ENCODE results near the gene SIN3B. TPM values are rescaled to one million over a fixed set of nuclear protein-coding genes. Genes with fewer than 3 reads are reported as not detected.

The SIN3B gene
- total RNA-seq, 1 experiment from 2014 or later, result 83.8 TPM

DNA sequence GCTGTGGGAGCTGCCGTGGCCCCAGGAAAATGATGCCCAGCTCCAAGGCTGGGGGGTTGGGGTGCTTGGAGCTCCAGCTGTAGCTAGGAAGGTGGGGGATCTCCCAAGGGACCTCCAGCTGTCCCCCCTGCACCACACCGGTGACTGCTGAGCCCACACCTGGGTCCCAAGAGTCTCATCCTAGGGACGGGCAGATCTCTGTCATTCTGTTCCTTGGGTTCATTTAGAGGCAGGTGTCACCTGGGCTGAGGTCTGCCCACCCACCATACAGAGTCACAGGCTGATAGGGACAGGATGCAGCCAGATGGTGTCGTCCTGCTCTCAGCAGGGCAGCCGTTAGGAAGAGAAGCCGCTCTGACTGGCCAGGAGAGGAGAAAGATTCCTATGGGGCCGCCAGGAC, 64.9 kb downstream of the SIN3B start:
- Histone ChIP-seq H3K27ac (no peak overlapping the region), H3K9me2 (ENCODE audit: insufficient read depth) (no peaks in the 10 kb centered on the region), H3K4me2 (no peak overlapping the region), H3F3A (ENCODE audit: insufficient read depth, low read depth) (peaks cover 30% of the 10 kb centered on the region), H3K36me3 (ENCODE audit: low read depth) (no peaks in the 10 kb centered on the region), H3K27me3 (ENCODE audit: insufficient read depth, low read depth) (no peaks in the 10 kb centered on the region), H3K79me2 (ENCODE audit: low read depth) (no peaks in the 10 kb centered on the region), H3K4me1 (replicated peaks; ENCODE audit: insufficient read depth) (peaks cover 3% of the 10 kb centered on the region; the same call in 1 of the 2 replicates), H4K20me1 (ENCODE audit: insufficient read depth) (no peaks in the 10 kb centered on the region), H2AFZ (no peak overlapping the region), H3K4me3 (no peak overlapping the region), H3K9me3 (ENCODE audit: insufficient read depth, low read depth) (no peaks in the 10 kb centered on the region)
- TF ChIP-seq, protein P1, sequence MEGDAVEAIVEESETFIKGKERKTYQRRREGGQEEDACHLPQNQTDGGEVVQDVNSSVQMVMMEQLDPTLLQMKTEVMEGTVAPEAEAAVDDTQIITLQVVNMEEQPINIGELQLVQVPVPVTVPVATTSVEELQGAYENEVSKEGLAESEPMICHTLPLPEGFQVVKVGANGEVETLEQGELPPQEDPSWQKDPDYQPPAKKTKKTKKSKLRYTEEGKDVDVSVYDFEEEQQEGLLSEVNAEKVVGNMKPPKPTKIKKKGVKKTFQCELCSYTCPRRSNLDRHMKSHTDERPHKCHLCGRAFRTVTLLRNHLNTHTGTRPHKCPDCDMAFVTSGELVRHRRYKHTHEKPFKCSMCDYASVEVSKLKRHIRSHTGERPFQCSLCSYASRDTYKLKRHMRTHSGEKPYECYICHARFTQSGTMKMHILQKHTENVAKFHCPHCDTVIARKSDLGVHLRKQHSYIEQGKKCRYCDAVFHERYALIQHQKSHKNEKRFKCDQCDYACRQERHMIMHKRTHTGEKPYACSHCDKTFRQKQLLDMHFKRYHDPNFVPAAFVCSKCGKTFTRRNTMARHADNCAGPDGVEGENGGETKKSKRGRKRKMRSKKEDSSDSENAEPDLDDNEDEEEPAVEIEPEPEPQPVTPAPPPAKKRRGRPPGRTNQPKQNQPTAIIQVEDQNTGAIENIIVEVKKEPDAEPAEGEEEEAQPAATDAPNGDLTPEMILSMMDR (conservative IDR thresholded peaks at IDR 0.05), result no peak
- TF ChIP-seq EZH2 (IDR thresholded peaks at IDR 0.05; ENCODE audit: low read depth), result no peak
- DNase-seq, result no peak
- ChIA-PET POLR2A (ENCODE audit: unreplicated experiment) (no interaction called here), CTCF (no interaction called here)
- BruUV-seq (replicated peaks), result no TSS peak
- intact Hi-C loops (cut with micrococcal nuclease; ENCODE audit: unreplicated experiment), result no loop called here

DNA sequence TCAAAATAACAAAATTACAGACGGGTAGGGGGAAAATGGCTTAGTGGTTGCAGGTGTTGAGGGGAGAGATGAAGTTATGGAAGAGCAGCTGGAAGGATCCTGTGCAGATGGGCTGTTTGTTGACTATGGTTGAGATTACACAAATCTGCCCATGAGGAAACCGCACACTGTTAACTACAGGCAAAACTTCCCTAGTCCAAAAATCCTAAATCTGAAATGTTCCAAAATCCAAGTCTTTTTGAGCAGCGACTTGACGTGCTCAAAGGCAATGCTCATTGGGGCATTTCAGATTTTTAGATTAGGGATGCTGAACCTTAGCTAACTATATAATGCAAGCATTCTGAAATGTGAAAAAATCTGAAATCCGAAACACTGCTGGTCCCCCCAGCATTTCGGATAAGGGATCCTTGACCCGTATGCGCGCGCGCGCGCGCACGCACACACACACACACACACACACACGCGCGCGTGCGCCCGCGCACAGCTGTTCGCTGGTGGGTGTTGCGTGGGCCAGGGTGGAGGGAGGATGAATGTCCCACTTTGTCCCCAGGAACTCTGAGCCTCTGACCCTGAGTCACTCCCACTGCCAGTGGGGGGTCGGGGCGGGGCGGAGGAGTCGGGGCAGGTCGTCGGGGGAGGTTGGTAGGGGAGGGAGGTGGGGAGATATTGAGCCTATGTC, 66.4 kb downstream of the SIN3B start:
- POLR2A ChIA-PET (ENCODE audit: unreplicated experiment), result interaction anchor here (0.6 kb wide), 1 partner anchor 339 kb away, joined by 22 read pairs; no protein-coding TSS in a partner anchor

DNA sequence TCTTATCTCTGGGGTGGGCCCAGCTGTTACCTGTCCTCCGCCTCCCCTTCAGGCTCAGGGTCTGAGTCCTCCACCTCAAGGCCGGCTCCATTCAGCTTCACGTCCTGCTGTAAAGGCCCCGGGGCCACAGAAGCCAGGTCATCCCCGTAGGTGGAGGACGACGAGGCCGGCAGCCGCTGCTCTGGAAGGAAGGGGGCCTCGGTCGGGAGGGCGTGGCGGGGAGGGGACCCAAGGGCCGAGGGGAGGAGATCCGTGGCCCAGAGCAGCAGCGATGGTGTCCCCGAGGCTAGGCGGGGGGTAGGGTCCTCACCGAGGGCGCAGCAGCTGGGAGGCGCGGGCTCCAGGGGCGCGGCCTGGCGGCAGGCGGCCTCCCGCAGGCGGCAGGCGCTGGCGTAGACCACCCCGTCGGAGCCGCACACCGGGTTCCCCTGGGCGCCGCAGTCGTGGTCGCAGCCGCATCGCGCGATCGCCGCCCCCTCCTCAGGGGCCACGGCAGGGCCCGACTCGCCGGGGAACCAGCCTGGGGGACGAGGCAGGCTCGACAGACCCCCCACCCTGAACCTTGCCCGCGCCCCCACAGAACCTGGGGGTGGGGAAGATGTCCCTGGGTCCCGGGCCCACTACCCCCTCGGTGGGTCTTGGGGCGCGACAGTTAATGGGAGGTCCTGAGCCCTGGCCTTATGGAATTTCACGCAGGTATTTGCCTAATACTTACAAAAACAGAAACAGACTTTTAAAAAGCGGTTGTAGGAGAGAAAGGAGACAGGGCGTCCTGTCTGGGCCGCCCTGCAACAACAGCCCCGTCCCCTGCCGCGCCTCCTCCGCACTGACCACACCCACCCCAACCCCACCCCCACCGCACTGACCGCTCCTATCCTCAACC, 67.2 kb downstream of the SIN3B start:
- POLR2A ChIA-PET (ENCODE audit: unreplicated experiment), result no interaction called here
- Histone ChIP-seq H3K4me3 (peak overlapping the region; percentile 39; the same call in 1 of the 2 replicates), H3K27me3 (ENCODE audit: insufficient read depth, low read depth) (no peaks in the 10 kb centered on the region)

More for the DNA sequence above, 66.4 kb downstream of the SIN3B start:
- no peak overlapping the region for H3K4me2 ChIP-seq
- H4K20me1 ChIP-seq (ENCODE audit: insufficient read depth), result no peaks in the 10 kb centered on the region
- H3K4me1 ChIP-seq (replicated peaks; ENCODE audit: insufficient read depth), result peaks cover 3% of the 10 kb centered on the region; the same call in 1 of the 2 replicates
- no peak overlapping the region for H3K27ac ChIP-seq
- H3K79me2 ChIP-seq (ENCODE audit: low read depth), result no peaks in the 10 kb centered on the region
- H3K4me3 ChIP-seq, result no peak overlapping the region
- no peak overlapping the region for H2AFZ ChIP-seq
- TF ChIP-seq, protein P1 (conservative IDR thresholded peaks at IDR 0.05), result no peak
- no TSS peak for BruUV-seq (replicated peaks)
- DNase-seq, result no peak
- H3K9me2 ChIP-seq (ENCODE audit: insufficient read depth), result no peaks in the 10 kb centered on the region
- H3K27me3 ChIP-seq (ENCODE audit: insufficient read depth, low read depth), result no peaks in the 10 kb centered on the region
- H3F3A ChIP-seq (ENCODE audit: insufficient read depth, low read depth), result peaks cover 35% of the 10 kb centered on the region
- no peaks in the 10 kb centered on the region for H3K36me3 ChIP-seq (ENCODE audit: low read depth)
- no peaks in the 10 kb centered on the region for H3K9me3 ChIP-seq (ENCODE audit: insufficient read depth, low read depth)
- CTCF ChIA-PET, result no interaction called here
- intact Hi-C loops (cut with micrococcal nuclease; ENCODE audit: unreplicated experiment), result no loop called here

More for the DNA sequence above, 67.2 kb downstream of the SIN3B start:
- TF ChIP-seq, protein P1 (conservative IDR thresholded peaks at IDR 0.05), result no peak
- no peak for TF ChIP-seq EZH2 (IDR thresholded peaks at IDR 0.05; ENCODE audit: low read depth)
- Histone ChIP-seq H3K9me3 (ENCODE audit: insufficient read depth, low read depth) (no peaks in the 10 kb centered on the region), H3K4me2 (peak overlapping the region; percentile 76), H3K79me2 (ENCODE audit: low read depth) (no peaks in the 10 kb centered on the region), H2AFZ (no peak overlapping the region; the same call in 1 of the 2 replicates), H3K9me2 (ENCODE audit: insufficient read depth) (no peaks in the 10 kb centered on the region), H4K20me1 (ENCODE audit: insufficient read depth) (no peaks in the 10 kb centered on the region), H3K4me1 (replicated peaks; ENCODE audit: insufficient read depth) (peaks cover 3% of the 10 kb centered on the region; the same call in 1 of the 2 replicates), H3F3A (ENCODE audit: insufficient read depth, low read depth) (peaks cover 35% of the 10 kb centered on the region), H3K27ac (no peak overlapping the region), H3K36me3 (ENCODE audit: low read depth) (no peaks in the 10 kb centered on the region)
- no TSS peak for BruUV-seq (replicated peaks)
- intact Hi-C loops (cut with micrococcal nuclease; ENCODE audit: unreplicated experiment), result no loop called here
- no peak for DNase-seq
- CTCF ChIA-PET, result no interaction called here
